OCI-LY3 (cell line): ENCODE measurements around the gene CCDC102A.

ENCODE experiments used
- H2AFZ ChIP-seq: fragments of 200-600, 300-600 bp; shearing (Covaris generic); 2 replicates; pipeline ENCODE4 v1.6.0; 2014; ENCODE audit warnings: antibody characterized with exemption, low read depth, low read length
- H3K27ac ChIP-seq: fragments of 200-600, 300-600 bp; sonication (generic); 2 replicates; pipeline ENCODE4 v1.5.1; 2014; ENCODE audit warnings: mild to moderate bottlenecking, low read length, moderate library complexity, mixed read lengths
- H3K27me3 ChIP-seq: fragments of 200-600, 300-600 bp; sonication (generic); 2 replicates; pipeline ENCODE4 v1.6.1; 2014; ENCODE audit warnings: low read depth, low read length, mixed read lengths
- H3K36me3 ChIP-seq: fragments of 200-600, 300-600 bp; sonication (generic); replicated peaks from 2 replicates; pipeline ENCODE3; 2014; ENCODE audit warnings: low read depth, low read length, mixed read lengths
- H3K4me1 ChIP-seq: fragments of 300-600, 200-600 bp; sonication (generic); 2 replicates; pipeline ENCODE4 v1.6.1; 2014; ENCODE audit warnings: low read length, mixed read lengths
- H3K4me2 ChIP-seq: fragments of 200-600, 300-600 bp; sonication (generic); 2 replicates; pipeline ENCODE4 v1.6.1; 2014; ENCODE audit warnings: low read length, mixed read lengths
- H3K4me3 ChIP-seq: fragments of 300-600, 200-600 bp; sonication (generic); 2 replicates; pipeline ENCODE4 v1.5.1; 2014; ENCODE audit warnings: antibody characterized with exemption, mild to moderate bottlenecking, low read length, moderate library complexity
- H3K79me2 ChIP-seq: fragments of 300-600, 200-600 bp; shearing (Covaris generic); 2 replicates; pipeline ENCODE4 v1.6.1; 2014; ENCODE audit warnings: mild to moderate bottlenecking, low read length, mixed read lengths
- H3K9ac ChIP-seq: fragments of 300-600, 200-600 bp; shearing (Covaris generic); 2 replicates; pipeline ENCODE4 v1.6.0; 2014; ENCODE audit warnings: mild to moderate bottlenecking, low read length, moderate library complexity
- H3K9me3 ChIP-seq: fragments of 200-600, 300-600 bp; shearing (Covaris generic); 2 replicates; pipeline ENCODE4 v1.6.1; 2014; ENCODE audit warnings: low read length, mixed read lengths; ENCODE audit not compliant: insufficient read depth
- H4K20me1 ChIP-seq: fragments of 200-600, 300-600 bp; sonication (generic); 2 replicates; pipeline ENCODE4 v1.6.1; 2016; ENCODE audit warnings: low read length, mixed read lengths; ENCODE audit not compliant: insufficient read depth
- EZH2phosphoT487 ChIP-seq: fragments of 200-600 bp; shearing (Covaris generic); IDR thresholded peaks from 2 replicates; pipeline ENCODE4 v1.6.1; 2018; ENCODE audit warnings: antibody characterized with exemption, mixed run types, low read depth
- TF ChIP-seq, protein P1 (sequence below): fragments of 200-600, 300-600 bp; sonication (generic); IDR thresholded peaks from 2 replicates; pipeline ENCODE4 v1.5.1; 2014; ENCODE audit warnings: antibody characterized with exemption, low read length, low read depth

The CCDC102A gene

DNA sequence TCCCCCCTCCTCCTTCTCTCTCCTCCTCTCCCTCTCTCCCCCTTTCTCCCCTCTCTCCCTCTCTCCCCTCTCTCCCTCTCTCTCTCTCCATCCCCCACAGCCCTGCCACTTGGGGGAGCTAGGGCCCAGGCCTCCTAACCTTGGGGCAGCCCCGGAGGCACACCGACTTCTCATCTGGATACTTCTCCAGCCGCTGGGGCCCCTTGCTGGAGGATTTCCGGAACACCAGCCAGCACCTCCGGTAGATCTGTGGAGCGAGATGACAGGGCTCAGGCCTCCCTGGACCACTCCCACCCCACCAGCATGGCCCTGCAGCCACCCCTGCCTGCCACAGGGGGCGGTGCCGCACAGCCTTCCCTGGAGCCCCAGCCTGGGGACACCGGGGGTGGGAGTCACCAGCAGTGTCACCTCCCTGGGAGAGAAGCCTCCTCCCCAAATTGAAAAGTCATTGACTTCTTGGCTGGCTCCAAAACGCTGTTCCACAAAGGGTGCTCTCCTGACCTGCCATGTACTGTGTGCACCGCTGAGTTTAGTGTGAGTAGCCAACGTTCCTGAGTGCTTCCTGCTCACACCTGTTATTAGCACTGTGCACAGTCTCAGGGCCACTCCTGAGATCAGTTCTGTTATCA is 60.5 kb downstream of the CCDC102A start:
- H3K9ac ChIP-seq = no peak overlapping the region
- H3K27ac ChIP-seq = no peak overlapping the region
- no peaks in the 10 kb centered on the region for H3K79me2 ChIP-seq
- peaks cover 31% of the 10 kb centered on the region for H3K27me3 ChIP-seq
- peak overlapping the region; percentile 63 for H3K4me2 ChIP-seq
- TF ChIP-seq EZH2phosphoT487 = no peak
- TF ChIP-seq, protein P1, sequence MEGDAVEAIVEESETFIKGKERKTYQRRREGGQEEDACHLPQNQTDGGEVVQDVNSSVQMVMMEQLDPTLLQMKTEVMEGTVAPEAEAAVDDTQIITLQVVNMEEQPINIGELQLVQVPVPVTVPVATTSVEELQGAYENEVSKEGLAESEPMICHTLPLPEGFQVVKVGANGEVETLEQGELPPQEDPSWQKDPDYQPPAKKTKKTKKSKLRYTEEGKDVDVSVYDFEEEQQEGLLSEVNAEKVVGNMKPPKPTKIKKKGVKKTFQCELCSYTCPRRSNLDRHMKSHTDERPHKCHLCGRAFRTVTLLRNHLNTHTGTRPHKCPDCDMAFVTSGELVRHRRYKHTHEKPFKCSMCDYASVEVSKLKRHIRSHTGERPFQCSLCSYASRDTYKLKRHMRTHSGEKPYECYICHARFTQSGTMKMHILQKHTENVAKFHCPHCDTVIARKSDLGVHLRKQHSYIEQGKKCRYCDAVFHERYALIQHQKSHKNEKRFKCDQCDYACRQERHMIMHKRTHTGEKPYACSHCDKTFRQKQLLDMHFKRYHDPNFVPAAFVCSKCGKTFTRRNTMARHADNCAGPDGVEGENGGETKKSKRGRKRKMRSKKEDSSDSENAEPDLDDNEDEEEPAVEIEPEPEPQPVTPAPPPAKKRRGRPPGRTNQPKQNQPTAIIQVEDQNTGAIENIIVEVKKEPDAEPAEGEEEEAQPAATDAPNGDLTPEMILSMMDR = peak; percentile 78
- no peaks in the 10 kb centered on the region for H4K20me1 ChIP-seq
- peak overlapping the region; percentile 62; the same call in 1 of the 2 replicates for H2AFZ ChIP-seq
- H3K36me3 ChIP-seq = peaks cover 15% of the 10 kb centered on the region
- H3K9me3 ChIP-seq = no peaks in the 10 kb centered on the region
- peak overlapping the region; percentile 37 for H3K4me3 ChIP-seq
- H3K4me1 ChIP-seq = peaks cover 19% of the 10 kb centered on the region

DNA sequence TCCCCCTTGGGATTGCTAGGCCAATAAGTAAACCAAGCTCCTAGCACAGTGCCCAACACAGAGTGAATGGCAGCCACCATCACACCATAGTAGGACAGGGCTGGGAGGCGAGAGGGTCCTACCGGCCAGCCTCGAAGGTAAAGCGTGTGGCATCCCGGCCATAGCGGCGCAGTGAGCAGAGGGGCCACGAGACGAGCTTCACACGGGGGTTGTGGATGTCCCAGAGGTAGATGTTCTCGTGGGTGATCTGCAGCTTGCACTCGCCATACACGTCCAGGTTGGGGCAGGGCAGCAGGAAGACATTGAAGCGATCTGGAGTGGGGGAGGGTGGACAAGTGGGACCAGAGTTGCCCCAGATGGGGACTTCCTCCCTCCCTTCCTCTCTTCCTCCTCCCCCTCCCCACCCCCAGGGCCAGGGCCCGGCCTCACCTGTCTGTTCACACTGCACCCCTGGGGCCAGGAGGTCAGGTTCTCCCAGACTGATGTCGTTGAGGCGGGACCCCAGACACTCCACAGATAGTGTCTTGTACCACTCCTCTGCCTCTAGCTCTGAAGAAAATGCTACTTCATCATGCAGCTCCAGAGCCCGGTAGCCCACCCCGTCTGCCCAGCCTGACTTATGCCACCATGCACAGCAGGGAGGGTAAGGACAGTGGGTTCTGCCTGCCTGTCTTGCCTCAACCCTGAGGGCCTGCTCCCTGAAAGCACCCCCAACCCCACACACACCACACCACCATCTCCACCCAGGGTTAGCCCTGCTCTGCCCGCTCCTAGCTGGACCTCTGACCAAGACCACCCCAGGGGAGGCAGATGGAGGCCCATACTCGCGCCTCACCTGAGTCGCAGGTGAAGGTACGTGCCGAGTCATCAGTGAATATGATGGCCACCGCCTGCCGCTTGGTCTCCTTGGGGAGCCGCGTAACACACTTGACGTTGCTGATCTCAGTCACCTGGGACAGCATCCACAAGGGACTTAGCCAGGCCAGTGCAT is 61.4 kb downstream of the CCDC102A start:
- H3K9me3 ChIP-seq = no peaks in the 10 kb centered on the region
- peaks cover 26% of the 10 kb centered on the region for H3K27me3 ChIP-seq
- no peak overlapping the region for H3K4me3 ChIP-seq
- no peak overlapping the region for H3K27ac ChIP-seq
- peaks cover 24% of the 10 kb centered on the region for H3K36me3 ChIP-seq
- H3K9ac ChIP-seq = no peak overlapping the region
- H2AFZ ChIP-seq = no peak overlapping the region
- no peaks in the 10 kb centered on the region for H4K20me1 ChIP-seq
- H3K4me2 ChIP-seq = no peak overlapping the region
- TF ChIP-seq, protein P1 = no peak
- no peak for TF ChIP-seq EZH2phosphoT487
- peaks cover 19% of the 10 kb centered on the region for H3K4me1 ChIP-seq
- no peaks in the 10 kb centered on the region for H3K79me2 ChIP-seq

DNA sequence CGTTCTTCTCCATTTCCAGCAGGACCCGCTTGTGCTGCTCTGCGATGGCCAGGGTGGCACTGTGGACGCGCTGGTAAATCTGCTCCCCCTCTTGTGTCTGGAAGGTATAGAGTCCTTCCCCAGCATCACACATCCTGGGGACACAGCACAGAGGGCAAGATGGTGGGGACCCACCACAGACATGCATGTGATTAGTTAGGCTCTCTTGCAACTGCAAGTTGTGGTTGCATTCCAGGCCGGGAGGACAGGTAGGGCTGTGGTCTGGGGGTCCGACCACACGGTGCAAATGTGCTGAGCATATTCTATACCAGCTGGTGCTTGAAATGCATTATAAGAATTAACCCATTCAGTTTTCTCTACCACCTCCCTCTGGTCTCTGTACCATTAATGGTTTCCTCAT is 62.5 kb downstream of the CCDC102A start:
- no peak for TF ChIP-seq EZH2phosphoT487
- TF ChIP-seq, protein P1 = no peak
- Histone ChIP-seq H4K20me1 (no peaks in the 10 kb centered on the region), H3K4me3 (no peak overlapping the region), H2AFZ (no peak overlapping the region), H3K79me2 (no peaks in the 10 kb centered on the region), H3K9me3 (no peaks in the 10 kb centered on the region), H3K27me3 (peaks cover 16% of the 10 kb centered on the region), H3K9ac (no peak overlapping the region), H3K4me1 (peaks cover 14% of the 10 kb centered on the region), H3K4me2 (no peak overlapping the region), H3K27ac (no peak overlapping the region), H3K36me3 (peaks cover 34% of the 10 kb centered on the region)
